Measurements from ENCODE around the gene PLCL2.

The PLCL2 gene

GRCh38 chr3:17035033-17035432, 150.3 kb downstream of the PLCL2 start:
- Histone ChIP-seq H3K9me2 (replicated peaks; ENCODE audit: control insufficient read depth, low read length) (no peaks in the 10 kb centered on the region), H3K4me2 (ENCODE audit: low read length) (no peak overlapping the region), H3K36me3 (ENCODE audit: control insufficient read depth, low read length) (0 out of 2 replicates have a peak, but pooled peaks cover 2% of the 10 kb centered on the region), H3K27ac (ENCODE audit: low read depth, low read length) (no peak overlapping the region), H3K79me2 (ENCODE audit: control insufficient read depth, low read length) (0 out of 2 replicates have a peak, but pooled peaks cover 2% of the 10 kb centered on the region), H3F3A (ENCODE audit: control insufficient read depth, insufficient read depth) (no peaks in the 10 kb centered on the region), H3K4me1 (ENCODE audit: control insufficient read depth, low read length) (peaks cover 10% of the 10 kb centered on the region), H3K9me3 (ENCODE audit: control insufficient read depth, insufficient read depth, low read length) (no peaks in the 10 kb centered on the region), H3K4me3 (ENCODE audit: low read length) (no peak overlapping the region), H4K20me1 (ENCODE audit: control insufficient read depth, insufficient read depth, low read depth, low read length) (peaks cover 4% of the 10 kb centered on the region; the same call in 1 of the 2 replicates), H3K27me3 (ENCODE audit: control insufficient read depth, low read length) (no peaks in the 10 kb centered on the region)
- TF ChIP-seq EZH2phosphoT487 (IDR thresholded peaks at IDR 0.05; ENCODE audit: borderline replicate concordance, low read length) (no peak), CTCF (IDR thresholded peaks at IDR 0.05; ENCODE audit: low read depth, low read length, poor library complexity, severe bottlenecking) (no peak)

GRCh38 chr3:17035966-17036365, 151.2 kb downstream of the PLCL2 start:
- TF ChIP-seq EZH2phosphoT487 (IDR thresholded peaks at IDR 0.05; ENCODE audit: borderline replicate concordance, low read length) (no peak), CTCF (IDR thresholded peaks at IDR 0.05; ENCODE audit: low read depth, low read length, poor library complexity, severe bottlenecking) (no peak)
- Histone ChIP-seq H3K4me3 (ENCODE audit: low read length) (no peak overlapping the region), H3F3A (ENCODE audit: control insufficient read depth, insufficient read depth) (no peaks in the 10 kb centered on the region), H4K20me1 (ENCODE audit: control insufficient read depth, insufficient read depth, low read depth, low read length) (peaks cover 4% of the 10 kb centered on the region; the same call in 1 of the 2 replicates), H3K27ac (ENCODE audit: low read depth, low read length) (no peak overlapping the region), H3K27me3 (ENCODE audit: control insufficient read depth, low read length) (no peaks in the 10 kb centered on the region), H3K9me3 (ENCODE audit: control insufficient read depth, insufficient read depth, low read length) (no peaks in the 10 kb centered on the region), H3K79me2 (ENCODE audit: control insufficient read depth, low read length) (0 out of 2 replicates have a peak, but pooled peaks cover 2% of the 10 kb centered on the region), H3K9me2 (replicated peaks; ENCODE audit: control insufficient read depth, low read length) (no peaks in the 10 kb centered on the region), H3K4me1 (ENCODE audit: control insufficient read depth, low read length) (0 out of 2 replicates have a peak, but pooled peaks cover 3% of the 10 kb centered on the region), H3K4me2 (ENCODE audit: low read length) (no peak overlapping the region), H3K36me3 (ENCODE audit: control insufficient read depth, low read length) (0 out of 2 replicates have a peak, but pooled peaks cover 2% of the 10 kb centered on the region)

- Histone ChIP-seq H3K4me3 (ENCODE audit: low read length) (no peak overlapping the region), H3K27ac (ENCODE audit: low read depth, low read length) (no peak overlapping the region), H3K4me1 (ENCODE audit: control insufficient read depth, low read length) (no peaks in the 10 kb centered on the region), H3K4me2 (ENCODE audit: low read length) (no peak overlapping the region), H3K79me2 (ENCODE audit: control insufficient read depth, low read length) (no peaks in the 10 kb centered on the region), H3K9me2 (replicated peaks; ENCODE audit: control insufficient read depth, low read length) (no peaks in the 10 kb centered on the region), H3F3A (ENCODE audit: control insufficient read depth, insufficient read depth) (no peaks in the 10 kb centered on the region), H3K27me3 (ENCODE audit: control insufficient read depth, low read length) (no peaks in the 10 kb centered on the region), H4K20me1 (ENCODE audit: control insufficient read depth, insufficient read depth, low read depth, low read length) (no peaks in the 10 kb centered on the region), H3K36me3 (ENCODE audit: control insufficient read depth, low read length) (peaks cover 10% of the 10 kb centered on the region), H3K9me3 (ENCODE audit: control insufficient read depth, insufficient read depth, low read length) (no peaks in the 10 kb centered on the region)
- TF ChIP-seq CTCF (IDR thresholded peaks at IDR 0.05; ENCODE audit: low read depth, low read length, poor library complexity, severe bottlenecking) (no peak), EZH2phosphoT487 (IDR thresholded peaks at IDR 0.05; ENCODE audit: borderline replicate concordance, low read length) (no peak)
These were observed 153.4 kb downstream of the PLCL2 start for GRCh38 chr3:17038141-17038540.
